Measurements from ENCODE around the gene PFKFB1.

- no peak for TF ChIP-seq POLR2AphosphoS5 (IDR thresholded peaks at IDR 0.05; ENCODE audit: low read depth, low read length)
- TF ChIP-seq POLR2A (IDR thresholded peaks at IDR 0.05; ENCODE audit: low read depth, low read length): no peak
- TF ChIP-seq TAF1 (IDR thresholded peaks at IDR 0.05; ENCODE audit: borderline replicate concordance, low read depth, low read length): no peak
Observed at GRCh38 chrX:54977387-54977786, 16.6 kb downstream of the PFKFB1 start.

All from GM12892 (cell line).